Omental fat pad (tissue), 4 donors: Measurements from ENCODE around the gene RAP1GDS1. TPM values are rescaled to one million over a fixed set of nuclear protein-coding genes. Genes with fewer than 3 reads are reported as not detected.

Source experiments
- ATAC-seq: fragments of 150-250 bp; one replicate; pipeline ENCODE4 v1.9.1; 2016; ENCODE audit warnings: mild to moderate bottlenecking, moderate library complexity; ENCODE audit not compliant: low FRiP score
- DNase-seq: peaks from one replicate; pipeline ENCODE4 v3.0.0-alpha.2; 2019; ENCODE audit warnings: low spot score
- CTCF ChIP-seq, 3 donors: fragments of 450-650 bp; IDR thresholded peaks; one replicate each; pipeline ENCODE4 v1.5.1; 2016 to 2017; ENCODE audit warnings: antibody characterized with exemption in 3 of 3, mild to moderate bottlenecking in 3 of 3, moderate library complexity in 2 of 3
- total RNA-seq, 4 donors: library from RNA; depleted of rRNA; stranded (reverse); fragments of >200 nt; gene quantifications; one replicate each; pipeline ENCODE4 v1.1.0, GENCODE V29; 2016

Gene RAP1GDS1
- total RNA-seq: 10 to 100 TPM; 21.3 to 45.1 (median 34.3) TPM

GRCh38 chr4:98260579-98261404 lies at the start of gene RAP1GDS1:
Gene RAP1GDS1, plus strand, starts transcription at chr4:98261384. Its CDS starts 182 bp downstream, at chr4:98261566.
- TF ChIP-seq CTCF (IDR thresholded peaks at IDR 0.05): no peak
- DNase-seq (peak; percentile 65), ATAC-seq (peak; percentile 98)

GRCh38 chr4:98222306-98222705 lies 38.9 kb upstream of the RAP1GDS1 start:
- no peak for ATAC-seq
- DNase-seq: no peak
- TF ChIP-seq CTCF (IDR thresholded peaks at IDR 0.05): no peak

GRCh38 chr4:98226396-98226795 lies 34.8 kb upstream of the RAP1GDS1 start:
- DNase-seq (no peak), ATAC-seq (no peak)
- TF ChIP-seq CTCF (IDR thresholded peaks at IDR 0.05): no peak

GRCh38 chr4:98230961-98231360 lies 30.2 kb upstream of the RAP1GDS1 start:
- ATAC-seq (no peak), DNase-seq (no peak)
- TF ChIP-seq CTCF (IDR thresholded peaks at IDR 0.05): no peak

GRCh38 chr4:98232202-98232601 lies 29.0 kb upstream of the RAP1GDS1 start:
- no peak for TF ChIP-seq CTCF (IDR thresholded peaks at IDR 0.05)
- ATAC-seq (no peak), DNase-seq (no peak)

GRCh38 chr4:98237204-98237603 lies 24.0 kb upstream of the RAP1GDS1 start:
- no peak for DNase-seq

More at GRCh38 chr4:98237204-98237603, 24.0 kb upstream of the RAP1GDS1 start:
- ATAC-seq: no peak
- TF ChIP-seq CTCF (IDR thresholded peaks at IDR 0.05): no peak
